Measurements from ENCODE around the gene BCLAF1. TPM values are rescaled to one million over a fixed set of nuclear protein-coding genes. Genes with fewer than 3 reads are reported as not detected.

BCLAF1 gene
- total RNA-seq, 1 experiment from 2014 or later, result 175 TPM

DNA sequence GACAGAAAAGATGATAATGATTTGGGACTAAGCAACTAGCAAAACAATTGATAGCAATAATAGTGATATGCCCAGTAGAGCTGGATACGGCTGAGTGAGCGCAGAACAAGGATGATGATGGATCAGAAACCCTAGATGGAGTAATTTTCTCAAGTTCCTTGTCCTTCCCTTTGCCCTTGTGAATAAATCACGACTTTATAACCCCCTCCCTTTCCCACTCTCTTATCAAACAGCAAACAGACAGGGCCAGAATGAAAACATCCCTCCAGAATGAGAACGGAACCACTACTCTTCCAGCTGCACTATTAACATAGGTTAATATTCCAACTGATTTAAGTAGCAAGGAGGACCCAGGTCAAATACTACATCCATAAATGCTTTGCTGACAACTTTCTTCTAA, 38.3 kb downstream of the BCLAF1 start:
- no peak overlapping the region for H3K27ac Mint-ChIP-seq (ENCODE audit: low read depth, unreplicated experiment)
- DNase-seq (ENCODE audit: unreplicated experiment), result no peak
- ChIA-PET CTCF (interaction anchor here (0.6 to 2.7 kb wide), 9 partner anchors 12 to 746 kb away, joined by 3 to 9 read pairs (median 4); no protein-coding TSS in a partner anchor), POLR2A (interaction anchor here (0.6 to 7.1 kb wide), 19 partner anchors 8 to 755 kb away, joined by 3 to 122 read pairs (median 4); partner anchors contain the start of genes AHI1, BCLAF1 and MAP7)
- no peaks in the 10 kb centered on the region for H3K27me3 Mint-ChIP-seq (ENCODE audit: insufficient read depth, unreplicated experiment)
- no peaks in the 10 kb centered on the region for H3K9me3 Mint-ChIP-seq (ENCODE audit: unreplicated experiment)
- H3K36me3 Mint-ChIP-seq (ENCODE audit: insufficient read depth, unreplicated experiment), result peaks cover 49% of the 10 kb centered on the region
- TF ChIP-seq, protein P1, sequence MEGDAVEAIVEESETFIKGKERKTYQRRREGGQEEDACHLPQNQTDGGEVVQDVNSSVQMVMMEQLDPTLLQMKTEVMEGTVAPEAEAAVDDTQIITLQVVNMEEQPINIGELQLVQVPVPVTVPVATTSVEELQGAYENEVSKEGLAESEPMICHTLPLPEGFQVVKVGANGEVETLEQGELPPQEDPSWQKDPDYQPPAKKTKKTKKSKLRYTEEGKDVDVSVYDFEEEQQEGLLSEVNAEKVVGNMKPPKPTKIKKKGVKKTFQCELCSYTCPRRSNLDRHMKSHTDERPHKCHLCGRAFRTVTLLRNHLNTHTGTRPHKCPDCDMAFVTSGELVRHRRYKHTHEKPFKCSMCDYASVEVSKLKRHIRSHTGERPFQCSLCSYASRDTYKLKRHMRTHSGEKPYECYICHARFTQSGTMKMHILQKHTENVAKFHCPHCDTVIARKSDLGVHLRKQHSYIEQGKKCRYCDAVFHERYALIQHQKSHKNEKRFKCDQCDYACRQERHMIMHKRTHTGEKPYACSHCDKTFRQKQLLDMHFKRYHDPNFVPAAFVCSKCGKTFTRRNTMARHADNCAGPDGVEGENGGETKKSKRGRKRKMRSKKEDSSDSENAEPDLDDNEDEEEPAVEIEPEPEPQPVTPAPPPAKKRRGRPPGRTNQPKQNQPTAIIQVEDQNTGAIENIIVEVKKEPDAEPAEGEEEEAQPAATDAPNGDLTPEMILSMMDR (IDR thresholded peaks at IDR 0.05; ENCODE audit: unreplicated experiment), result no peak
- H3K4me3 Mint-ChIP-seq (ENCODE audit: unreplicated experiment), result peak overlapping the region; percentile 97
- intact Hi-C loops (cut with micrococcal nuclease), result loop anchor here (2.0 kb wide), 1 partner anchor 299 kb away; the partner anchor contains the start of gene MAP7
- H3K4me1 Mint-ChIP-seq (ENCODE audit: insufficient read depth, unreplicated experiment), result peaks cover 12% of the 10 kb centered on the region
- no TSS peak for BruUV-seq (replicated peaks)

DNA sequence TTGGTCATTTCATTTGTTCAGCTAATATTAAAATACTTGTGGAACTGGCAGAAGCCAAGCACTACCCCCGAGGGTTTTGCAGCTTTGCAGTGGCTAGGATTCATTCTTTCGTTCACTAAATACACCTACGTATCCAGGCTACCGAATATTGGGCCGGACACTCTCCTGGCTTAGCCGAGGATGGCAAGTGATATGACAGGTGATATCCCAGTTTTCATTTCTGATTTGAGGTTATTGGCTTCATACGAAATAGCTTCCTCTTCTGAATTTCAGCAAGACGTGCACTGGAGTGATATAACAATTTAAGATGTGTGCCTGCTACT, 39.0 kb downstream of the BCLAF1 start:
- peaks cover 41% of the 10 kb centered on the region for H3K36me3 Mint-ChIP-seq (ENCODE audit: insufficient read depth, unreplicated experiment)
- peaks cover 12% of the 10 kb centered on the region for H3K4me1 Mint-ChIP-seq (ENCODE audit: insufficient read depth, unreplicated experiment)
- TF ChIP-seq, protein P1 (IDR thresholded peaks at IDR 0.05; ENCODE audit: unreplicated experiment), result no peak
- ChIA-PET CTCF (interaction anchor here (0.6 to 2.7 kb wide), 10 partner anchors 9 to 745 kb away, joined by 3 to 9 read pairs (median 4); no protein-coding TSS in a partner anchor), POLR2A (interaction anchor here (0.6 to 7.1 kb wide), 30 partner anchors 9 to 796 kb away, joined by 3 to 122 read pairs (median 4); partner anchors contain the start of genes AHI1, BCLAF1 and MAP7)
- H3K9me3 Mint-ChIP-seq (ENCODE audit: unreplicated experiment), result no peaks in the 10 kb centered on the region
- H3K27ac Mint-ChIP-seq (ENCODE audit: low read depth, unreplicated experiment), result peak overlapping the region; percentile 82
- intact Hi-C loops (cut with micrococcal nuclease), result loop anchor here (1.0 to 2.0 kb wide), 2 partner anchors 67 to 300 kb away; partner anchors contain the start of gene MAP7
- no peak for DNase-seq (ENCODE audit: unreplicated experiment)
- no peaks in the 10 kb centered on the region for H3K27me3 Mint-ChIP-seq (ENCODE audit: insufficient read depth, unreplicated experiment)
- peak overlapping the region; percentile 97 for H3K4me3 Mint-ChIP-seq (ENCODE audit: unreplicated experiment)
- BruUV-seq (replicated peaks), result no TSS peak

DNA sequence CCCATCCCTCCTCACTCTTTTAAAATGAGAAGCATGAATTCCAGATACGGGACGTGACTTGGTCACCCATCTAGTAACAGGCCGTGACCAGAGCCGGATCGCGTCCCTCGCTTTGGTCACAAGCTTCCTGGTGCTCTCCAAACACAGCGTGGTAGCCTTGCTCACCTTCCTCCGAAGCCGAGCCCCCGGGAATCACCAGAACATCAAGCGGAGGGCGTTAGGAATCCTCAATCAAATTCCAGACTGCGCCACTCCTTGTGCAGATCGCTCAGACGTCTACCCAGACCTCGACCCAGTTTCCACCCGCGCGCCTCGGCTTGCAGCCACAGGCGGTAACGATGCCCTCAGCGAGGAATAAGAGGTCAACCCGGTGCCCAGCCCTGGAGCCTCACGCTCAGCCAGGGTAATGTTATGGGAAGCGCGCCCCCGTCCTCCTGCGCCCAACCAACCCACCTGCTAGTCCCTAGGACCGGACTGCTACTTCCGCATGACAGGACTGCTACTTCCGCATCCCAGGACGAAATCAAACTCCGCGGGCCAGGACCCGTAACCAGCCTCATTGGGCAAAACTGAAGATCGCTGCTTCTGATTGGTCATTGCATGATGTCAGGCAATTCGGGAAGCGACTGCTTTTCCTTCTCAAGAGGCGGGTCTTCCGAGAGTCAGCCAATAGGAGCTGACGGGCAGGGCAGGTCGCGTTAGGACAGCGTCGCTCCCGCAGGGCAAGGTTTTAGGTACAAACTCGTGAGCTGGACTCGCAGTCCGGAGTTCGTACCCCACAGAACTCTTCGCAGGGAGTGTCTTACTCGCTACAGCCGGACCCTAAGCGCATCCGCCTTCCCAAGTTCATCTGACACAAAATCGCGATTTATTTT, 39.6 kb downstream of the BCLAF1 start, which contains the start of gene MTFR2:
Gene MTFR2 (minus strand): TSS at position 501 of the 875 bp plus-strand sequence. CDS start 1,212 bp downstream, outside the sequence.
- peak within 1 kb of the TSS; percentile 97 for H3K4me3 Mint-ChIP-seq (ENCODE audit: unreplicated experiment)
- peaks cover 37% of the 10 kb centered on the region for H3K36me3 Mint-ChIP-seq (ENCODE audit: insufficient read depth, unreplicated experiment)
- no peaks in the 10 kb centered on the region for H3K27me3 Mint-ChIP-seq (ENCODE audit: insufficient read depth, unreplicated experiment)
- POLR2A ChIA-PET, result interaction anchor here (0.5 to 7.1 kb wide), 33 partner anchors 9 to 796 kb away, joined by 3 to 122 read pairs (median 4); partner anchors contain the start of genes AHI1, BCLAF1 and MAP7
- no peaks in the 10 kb centered on the region for H3K9me3 Mint-ChIP-seq (ENCODE audit: unreplicated experiment)
- DNase-seq (ENCODE audit: unreplicated experiment), result peak; percentile 100
- CTCF ChIA-PET, result interaction anchor here (0.6 to 2.7 kb wide), 11 partner anchors 10 to 1512 kb away, joined by 3 to 10 read pairs (median 4); partner anchors contain the start of gene MAP7
- TF ChIP-seq, protein P1 (IDR thresholded peaks at IDR 0.05; ENCODE audit: unreplicated experiment), result no peak
- H3K27ac Mint-ChIP-seq (ENCODE audit: low read depth, unreplicated experiment), result peak within 1 kb of the TSS; percentile 82
- intact Hi-C loops (cut with micrococcal nuclease), result loop anchor here (1.0 to 2.0 kb wide), 2 partner anchors 67 to 301 kb away; partner anchors contain the start of gene MAP7
- H3K4me1 Mint-ChIP-seq (ENCODE audit: insufficient read depth, unreplicated experiment), result peaks cover 12% of the 10 kb centered on the region
- BruUV-seq (replicated peaks), result TSS peak; percentile 17

DNA sequence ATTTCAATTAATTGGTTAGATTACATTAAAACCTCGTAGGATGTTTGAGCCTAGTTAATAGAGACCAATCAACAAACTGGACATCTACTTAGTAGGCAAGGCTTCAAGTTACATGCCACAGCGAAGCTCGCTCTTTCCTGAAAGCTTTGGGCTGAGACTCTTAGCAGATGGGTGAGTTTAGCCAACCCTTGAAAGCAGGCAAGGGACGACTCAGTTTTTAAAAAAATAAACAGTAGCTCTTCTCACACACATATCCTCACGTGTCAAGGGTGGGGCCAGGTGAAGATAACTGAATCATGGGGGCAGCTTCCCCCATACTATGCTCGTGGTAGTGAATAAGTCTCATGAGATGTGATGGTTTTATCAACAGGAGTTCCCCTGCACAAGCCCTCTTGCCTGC, 40.3 kb downstream of the BCLAF1 start:
- Mint-ChIP-seq H3K4me1 (ENCODE audit: insufficient read depth, unreplicated experiment) (peaks cover 12% of the 10 kb centered on the region), H3K36me3 (ENCODE audit: insufficient read depth, unreplicated experiment) (peaks cover 36% of the 10 kb centered on the region), H3K4me3 (ENCODE audit: unreplicated experiment) (peak overlapping the region; percentile 97), H3K27me3 (ENCODE audit: insufficient read depth, unreplicated experiment) (no peaks in the 10 kb centered on the region), H3K9me3 (ENCODE audit: unreplicated experiment) (no peaks in the 10 kb centered on the region), H3K27ac (ENCODE audit: low read depth, unreplicated experiment) (peak overlapping the region; percentile 82)
- CTCF ChIA-PET, result interaction anchor here (0.6 to 2.6 kb wide), 5 partner anchors 21 to 1511 kb away, joined by 3 to 10 read pairs (median 3); partner anchors contain the start of gene MAP7
- TF ChIP-seq, protein P1 (IDR thresholded peaks at IDR 0.05; ENCODE audit: unreplicated experiment), result no peak
- no TSS peak for BruUV-seq (replicated peaks)
- POLR2A ChIA-PET, result interaction anchor here (0.5 to 7.1 kb wide), 12 partner anchors 10 to 751 kb away, joined by 3 to 122 read pairs (median 5); partner anchors contain the start of genes AHI1 and BCLAF1
- peak; percentile 43 for DNase-seq (ENCODE audit: unreplicated experiment)
- intact Hi-C loops (cut with micrococcal nuclease), result no loop called here

Measured in MCF 10A (cell line).